ENCODE results near the gene DENND6B.
"Not testable (repeated sequence)": the region's sequence is repeated elsewhere in the genome, so short reads cannot be mapped to it uniquely, and the experiment has no call there.

DENND6B gene

GRCh38 chr22:50338042-50338573 lies 11.3 kb upstream of the DENND6B start:
- no peak for DNase-seq

DNA sequence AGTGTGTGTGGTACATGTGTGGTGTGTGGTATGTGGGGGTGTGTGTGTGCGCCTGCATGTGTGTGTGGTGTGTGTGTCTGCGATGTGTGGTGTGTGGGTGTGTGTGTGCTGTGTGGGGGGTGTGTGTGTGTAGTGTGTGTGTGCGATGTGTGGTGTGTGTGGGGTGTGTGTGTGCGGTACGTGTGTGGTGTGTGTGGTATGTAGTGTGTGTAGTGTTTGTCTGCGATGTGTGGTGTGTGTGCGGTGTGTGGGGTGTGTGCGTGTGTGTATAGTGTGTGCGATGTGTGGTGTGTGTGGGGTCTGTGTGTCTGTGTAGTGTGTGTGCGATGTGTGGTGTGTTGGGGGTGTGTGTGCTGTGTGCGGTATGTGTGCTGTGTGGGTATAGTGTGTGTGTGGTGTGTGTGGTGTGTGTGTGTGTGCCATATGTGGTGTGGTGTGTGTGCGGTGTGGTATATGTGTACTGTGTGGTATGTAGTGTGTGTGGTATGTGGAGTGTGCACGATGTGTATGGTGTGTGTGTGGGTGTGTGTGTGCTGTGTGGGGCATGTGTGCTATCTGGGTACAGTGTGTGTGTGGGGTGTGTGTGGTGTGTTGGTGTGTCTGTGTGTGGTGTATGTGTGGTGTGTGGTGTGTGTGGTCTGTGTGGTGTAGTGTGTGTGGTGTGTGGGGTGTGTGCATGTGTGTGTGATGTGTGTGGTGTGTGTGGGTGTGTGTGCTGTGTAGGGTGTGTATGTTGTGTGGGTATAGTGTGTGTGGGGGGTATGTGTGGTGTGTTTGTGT lies 10.6 kb upstream of the DENND6B start:
- no peak for DNase-seq

- not testable (repeated sequence) for DNase-seq
Measured at GRCh38 chr22:50334433-50334832, 7.6 kb upstream of the DENND6B start.

- DNase-seq, result no peak
Measured at GRCh38 chr22:50329236-50329635, 2.4 kb upstream of the DENND6B start.

- no peak for DNase-seq
Measured at GRCh38 chr22:50327711-50328019, 853 bp upstream of the DENND6B start.

DNA sequence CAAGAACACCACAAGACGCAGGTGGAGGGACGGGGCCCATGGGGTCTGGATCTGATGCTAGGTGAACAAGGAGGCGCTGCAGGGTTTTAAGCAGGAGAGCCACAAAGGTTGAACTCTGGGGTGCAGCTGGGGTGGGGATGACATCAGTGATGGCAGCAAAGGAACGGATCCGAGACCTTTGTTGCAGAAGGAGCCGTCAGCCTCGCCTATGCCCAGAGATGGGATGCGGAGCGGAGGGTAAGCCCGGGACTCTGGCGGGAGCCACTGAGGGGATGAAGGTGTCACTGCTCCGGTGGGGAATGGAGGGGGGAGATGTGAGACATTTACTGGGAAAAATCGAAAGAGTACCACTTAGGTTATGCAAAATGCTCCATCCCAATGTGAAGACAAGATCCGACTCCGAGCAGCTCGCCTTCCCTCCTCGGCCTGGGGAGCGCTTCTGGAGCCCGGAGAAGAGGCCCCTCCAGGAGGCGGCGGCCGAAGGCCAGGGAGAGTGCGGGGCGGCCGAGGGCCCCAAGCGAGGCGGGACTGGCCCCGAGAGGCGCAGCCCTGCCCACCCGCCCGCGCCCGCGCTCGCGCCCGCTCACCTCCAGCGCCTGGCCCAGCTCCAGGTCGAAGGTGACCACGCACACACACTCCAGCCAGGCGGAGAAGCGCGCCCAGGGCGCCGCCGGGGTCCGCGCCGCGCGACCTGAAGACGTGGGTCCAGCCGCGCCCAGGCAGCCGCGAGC lies 422 bp downstream of the DENND6B start:
- no peak for DNase-seq

- DNase-seq, result no peak
Measured at GRCh38 chr22:50325444-50326224, 1.2 kb downstream of the DENND6B start.

DNA sequence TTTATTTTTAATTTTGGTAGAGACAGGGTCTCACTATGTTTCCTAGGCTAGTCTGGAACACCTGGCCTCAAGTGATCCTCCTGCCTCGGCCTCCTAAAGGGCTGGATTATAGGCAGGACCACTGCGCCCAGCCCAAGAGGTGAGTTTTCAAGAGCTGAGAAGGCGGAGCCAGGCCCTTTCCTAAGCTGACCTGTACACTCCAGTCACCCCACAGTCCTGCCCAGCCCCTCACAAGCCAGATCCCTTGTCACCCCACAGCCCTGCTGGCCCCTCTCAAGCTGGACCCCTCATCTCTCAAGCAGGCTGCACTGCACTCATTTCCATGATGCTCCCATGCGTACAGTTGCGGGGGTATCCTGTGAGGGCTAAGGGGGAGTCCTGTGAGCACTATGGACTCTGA lies 2.9 kb downstream of the DENND6B start:
- DNase-seq, result no peak

DNA sequence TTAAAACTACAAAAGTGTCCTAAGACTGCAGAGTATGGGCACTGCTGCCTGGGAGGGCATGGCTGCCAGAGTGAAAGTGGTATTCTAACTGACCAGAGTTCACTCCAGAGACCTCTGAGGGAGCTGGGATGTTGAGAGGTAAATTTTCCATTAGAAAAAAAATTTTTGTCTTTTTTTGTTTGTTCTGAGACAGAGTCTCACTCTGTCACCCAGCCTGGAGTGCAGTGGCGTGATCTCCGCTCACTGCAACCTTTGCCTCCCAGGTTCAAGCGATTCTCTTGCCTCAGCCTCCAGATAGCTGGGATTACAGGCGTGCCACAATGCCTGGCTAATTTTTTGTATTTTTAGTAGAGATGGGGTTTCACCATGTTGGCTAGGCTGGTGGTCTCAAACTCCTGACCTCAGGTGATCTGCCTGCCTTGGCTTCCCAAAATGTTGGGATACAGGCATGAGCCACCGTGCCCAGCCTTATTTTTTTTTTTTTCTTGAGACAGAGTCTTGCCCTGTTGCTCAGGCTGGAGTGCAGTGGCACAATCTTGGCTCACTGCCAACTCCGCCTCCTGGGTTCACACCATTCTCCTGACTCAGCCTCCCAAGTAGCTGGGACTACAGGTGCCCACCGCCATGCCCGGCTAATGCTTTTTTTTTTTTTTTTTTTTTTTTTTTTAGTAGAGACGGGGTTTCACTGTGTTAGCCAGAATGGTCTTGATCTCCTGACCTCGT lies 4.3 kb downstream of the DENND6B start:
- DNase-seq, result not testable (repeated sequence)

- DNase-seq, result no peak
Measured at GRCh38 chr22:50320671-50321325, 6.0 kb downstream of the DENND6B start.

DNA sequence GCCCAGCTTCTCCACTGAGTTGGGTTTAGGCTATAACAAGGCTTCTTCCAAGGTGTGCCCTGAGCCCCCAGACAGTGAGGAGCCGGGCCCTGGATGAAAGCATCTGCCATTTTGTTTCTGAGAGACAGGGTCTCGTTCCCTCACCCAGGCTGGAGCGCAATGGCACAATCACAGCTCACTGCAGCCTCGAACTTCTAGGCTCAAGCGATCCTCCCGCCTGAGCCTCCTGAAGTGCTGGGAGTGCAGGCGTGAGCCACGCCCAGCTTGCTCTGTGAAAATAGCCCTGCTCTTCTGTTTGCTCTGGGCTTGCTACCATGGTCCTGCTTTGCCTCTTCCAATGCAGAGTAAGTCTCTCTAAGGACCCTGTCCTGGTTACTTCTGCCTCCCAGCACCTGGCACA lies 6.7 kb downstream of the DENND6B start:
- DNase-seq, result no peak

DNA sequence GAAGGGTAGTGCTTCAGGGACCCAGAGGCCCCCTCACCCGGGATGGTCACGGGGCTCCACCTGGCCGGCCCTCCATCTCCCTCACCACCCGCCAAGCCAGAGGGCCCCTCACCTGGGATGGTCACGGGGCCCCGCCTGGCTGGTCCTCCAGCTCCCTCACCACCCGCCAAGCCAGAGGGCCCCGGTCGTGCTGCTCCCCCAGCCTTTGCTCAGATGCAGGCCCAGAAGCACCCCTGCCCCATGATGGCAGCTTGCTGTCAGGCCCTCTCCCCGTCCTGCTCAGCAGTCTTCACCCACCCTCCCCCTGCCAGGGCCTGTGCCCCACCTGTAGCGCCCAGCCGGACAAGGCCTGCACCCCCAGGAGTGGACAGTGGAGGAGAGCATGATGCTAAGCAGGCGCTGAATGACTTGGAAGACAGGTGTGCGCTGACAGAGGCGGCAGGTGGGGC lies 7.3 kb downstream of the DENND6B start:
- no peak for DNase-seq

DNA sequence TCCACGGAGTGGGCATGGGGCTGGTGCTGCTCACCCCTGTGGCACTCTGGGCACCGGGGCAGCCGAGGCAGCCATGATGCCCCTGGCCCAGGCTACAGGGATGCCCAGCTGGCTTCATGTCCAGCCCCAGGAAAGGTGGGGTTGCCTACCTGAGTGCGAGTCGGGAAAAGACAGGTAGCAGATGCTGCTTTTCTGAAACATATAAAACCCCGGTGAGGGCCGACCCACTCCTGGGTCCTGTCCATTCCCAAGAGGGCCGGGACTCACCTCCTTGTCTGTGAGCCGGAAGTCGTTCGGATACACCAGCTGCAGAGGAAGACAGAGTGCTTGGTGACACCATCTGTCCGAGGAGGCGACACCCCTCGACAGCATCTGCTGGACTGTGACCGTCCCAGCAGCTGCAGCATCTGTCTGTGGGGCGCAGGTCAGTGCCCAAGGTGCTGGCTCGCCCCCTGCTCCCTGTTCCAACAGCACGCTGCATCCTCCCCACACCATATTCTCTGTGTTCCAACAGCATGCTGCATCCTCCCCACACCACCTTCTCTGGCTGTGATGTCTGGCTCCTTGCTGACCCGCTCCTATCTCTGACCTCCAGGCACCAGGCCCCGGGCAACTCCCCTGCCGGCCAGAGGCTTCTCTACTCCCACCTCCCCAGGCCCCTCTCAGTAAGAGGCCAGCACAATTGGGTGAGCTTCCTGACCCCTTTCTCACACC lies 8.0 kb downstream of the DENND6B start:
- DNase-seq, result no peak

GRCh38 chr22:50318356-50318697 lies 8.5 kb downstream of the DENND6B start:
- DNase-seq, result no peak

- DNase-seq, result no peak
Measured at GRCh38 chr22:50317674-50318073, 9.1 kb downstream of the DENND6B start.

DNA sequence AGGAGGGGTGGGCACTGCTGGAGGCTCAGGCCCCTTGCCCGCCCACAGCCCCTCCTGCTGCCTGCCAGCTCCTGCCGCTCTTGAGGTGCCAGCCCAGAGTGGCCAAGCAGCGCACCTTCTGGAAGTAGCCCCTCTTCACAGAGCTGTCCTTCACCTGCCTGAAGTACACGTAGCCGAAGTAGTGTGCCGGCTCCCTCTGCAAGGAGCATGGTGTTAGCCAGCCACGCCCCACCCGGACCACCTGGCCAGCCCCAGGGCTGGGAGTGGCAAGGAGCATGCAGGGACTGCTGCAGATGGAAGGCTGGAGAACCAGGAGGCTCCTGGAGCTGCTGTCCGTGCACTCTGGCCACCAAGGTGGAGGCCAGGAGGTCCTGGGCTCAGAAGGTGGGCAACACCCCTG lies 9.6 kb downstream of the DENND6B start:
- no peak for DNase-seq

DNA sequence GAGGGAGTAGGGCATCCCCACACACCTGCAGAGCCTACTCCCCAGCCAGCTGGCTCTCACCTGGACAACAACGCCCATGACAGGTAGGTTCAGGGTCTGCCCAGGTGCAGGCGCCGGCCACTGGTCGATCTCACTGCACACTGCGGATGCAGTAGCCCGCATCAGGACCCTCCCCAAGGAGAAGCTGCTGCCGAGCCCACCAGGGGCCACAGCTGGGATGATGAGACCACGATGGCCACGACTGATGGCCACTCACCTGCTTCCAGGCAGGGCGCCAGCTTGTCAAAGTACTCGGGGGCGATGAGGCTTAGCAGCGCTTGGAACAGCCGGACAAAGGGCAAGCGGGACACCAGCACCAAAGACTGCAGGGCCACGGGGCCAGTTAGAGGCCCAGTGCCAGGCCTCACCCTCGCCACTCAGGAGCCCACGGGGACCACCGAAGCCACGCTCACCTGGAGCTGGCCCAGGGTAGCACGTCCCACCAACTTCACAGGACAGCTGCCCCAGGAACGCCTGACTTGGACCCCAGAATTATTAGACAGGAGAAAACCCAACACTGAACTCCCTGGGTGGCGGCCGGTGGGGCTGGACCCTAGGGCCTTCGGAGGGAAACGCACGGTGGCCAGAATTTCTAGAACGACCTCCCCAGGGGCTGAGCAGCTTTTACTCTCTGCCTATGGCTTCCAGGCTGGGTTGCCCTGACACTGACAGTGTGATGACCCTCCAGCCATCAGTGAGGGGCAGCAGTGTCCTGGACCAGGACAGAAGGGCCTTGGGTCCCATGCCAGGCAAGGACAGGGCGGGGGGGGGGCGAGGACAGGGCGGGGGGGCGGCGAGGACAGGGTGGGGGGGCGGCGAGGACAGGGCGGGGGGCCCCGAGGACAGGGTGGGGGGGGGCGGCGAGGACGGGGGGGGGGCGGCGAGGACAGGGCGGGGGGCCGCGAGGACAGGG lies 10.4 kb downstream of the DENND6B start:
- DNase-seq, result no peak

DNA sequence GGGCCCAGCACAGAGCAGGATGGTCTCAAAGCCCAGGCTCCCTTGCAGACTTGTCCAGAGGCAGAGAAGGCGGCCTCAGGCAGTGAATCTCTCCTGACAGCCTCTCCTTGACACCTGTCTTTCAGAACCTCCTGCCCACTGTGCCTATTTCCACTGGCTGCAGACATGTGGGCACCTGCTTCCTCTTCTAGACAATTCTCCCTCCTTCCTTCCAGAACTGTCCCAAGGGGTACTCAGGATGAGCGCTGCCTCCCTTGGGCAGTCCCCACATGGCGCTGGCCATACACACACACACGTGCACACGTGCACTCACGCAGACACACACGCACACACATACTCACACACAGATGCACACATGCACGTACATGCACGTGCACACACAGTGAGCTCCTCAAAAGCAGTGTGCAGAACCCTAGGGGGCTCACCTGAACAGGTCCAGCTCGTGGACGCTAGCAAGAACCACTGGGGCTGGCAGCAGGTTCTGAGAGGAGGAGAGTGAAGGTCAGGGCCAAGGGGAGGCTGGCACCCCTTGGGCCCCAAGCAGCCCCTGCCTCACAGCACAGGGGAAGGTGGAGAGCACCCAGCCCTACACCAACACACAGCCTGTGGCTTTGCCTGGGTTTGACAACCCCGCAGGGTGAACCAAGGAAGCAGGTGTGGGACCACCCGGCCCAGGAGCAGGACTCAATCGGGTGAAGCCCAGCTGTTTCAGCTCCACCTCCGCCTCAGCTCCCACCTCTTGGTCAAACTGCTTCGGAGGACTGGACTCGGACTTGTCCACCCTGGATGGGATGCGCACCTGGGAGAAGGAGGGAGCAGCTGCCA lies 11.3 kb downstream of the DENND6B start:
- no peak for DNase-seq

- DNase-seq, result peak; percentile 56
Measured at GRCh38 chr22:50314455-50315288, 12.1 kb downstream of the DENND6B start.

Data from activated T-cell treated with anti-CD3 and anti-CD28 coated beads for 4 hours (primary cell).